SKM-1 treated with dmso at 0.1 percent for 144 hours (cell line): ENCODE measurements around the gene MEX3D.

Experiments used
- DNase-seq: peaks from one replicate; lab custom pipeline; 2025; ENCODE audit not compliant: unreplicated experiment; lab: John Stamatoyannopoulos, UW

The MEX3D gene

DNA sequence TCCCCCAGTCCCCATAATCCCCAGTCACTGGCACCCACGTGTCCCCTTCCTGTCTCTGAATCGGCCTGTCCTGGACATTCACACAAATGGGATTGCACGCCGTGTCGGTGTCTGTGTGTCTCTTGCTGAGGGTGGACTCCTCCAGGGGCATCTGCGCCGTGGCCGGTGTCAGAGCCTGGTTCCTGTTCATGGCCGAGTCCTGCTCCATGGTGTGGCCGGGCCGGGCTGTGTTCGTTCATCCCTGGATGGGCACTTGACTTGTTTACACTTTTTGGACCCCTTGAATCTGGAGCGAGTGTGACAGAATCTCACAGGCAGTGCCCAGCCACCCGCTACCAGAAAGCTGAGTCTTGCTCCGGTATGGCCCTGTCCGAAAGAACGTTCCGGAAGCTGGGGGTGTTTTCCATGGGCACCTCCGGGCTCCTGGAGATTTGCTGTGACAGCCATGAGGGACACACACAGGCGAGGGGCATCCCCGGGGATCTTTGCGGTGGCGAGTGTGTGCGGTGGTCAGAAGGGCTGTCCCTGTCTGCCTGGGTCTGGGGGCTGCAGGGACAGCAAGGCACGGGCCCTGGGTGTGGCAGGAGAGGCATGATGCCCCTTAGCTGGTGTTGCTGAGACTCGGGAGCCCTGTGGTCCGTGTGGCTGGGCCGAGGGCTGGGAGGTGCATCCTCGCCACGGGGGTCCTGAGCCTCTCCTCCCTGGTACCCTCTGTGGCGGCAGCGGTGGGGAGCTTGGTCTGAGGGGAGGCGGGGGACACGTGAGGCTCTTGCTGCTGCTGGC is 6.4 kb upstream of the MEX3D start:
- DNase-seq, result no peak

DNA sequence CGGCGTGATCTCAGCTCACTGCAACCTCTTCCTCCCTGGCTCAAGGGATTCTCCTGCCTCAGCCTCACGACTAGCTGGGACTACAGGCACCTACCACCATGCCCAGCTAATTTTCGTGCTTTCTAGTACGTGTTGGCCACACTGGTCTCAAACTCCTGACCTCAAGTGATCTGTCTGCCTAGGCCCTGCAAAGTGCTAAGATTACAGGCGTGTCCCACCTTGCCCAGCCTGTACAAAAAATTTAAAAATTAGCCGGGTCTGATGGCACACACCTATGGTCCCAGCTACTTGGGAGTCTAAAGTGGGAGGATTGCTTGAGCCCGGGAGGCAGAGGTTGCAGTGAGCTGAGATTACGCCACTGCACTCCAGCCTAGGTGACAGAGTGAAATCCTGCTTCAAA is 4.7 kb upstream of the MEX3D start:
- no peak for DNase-seq

DNA sequence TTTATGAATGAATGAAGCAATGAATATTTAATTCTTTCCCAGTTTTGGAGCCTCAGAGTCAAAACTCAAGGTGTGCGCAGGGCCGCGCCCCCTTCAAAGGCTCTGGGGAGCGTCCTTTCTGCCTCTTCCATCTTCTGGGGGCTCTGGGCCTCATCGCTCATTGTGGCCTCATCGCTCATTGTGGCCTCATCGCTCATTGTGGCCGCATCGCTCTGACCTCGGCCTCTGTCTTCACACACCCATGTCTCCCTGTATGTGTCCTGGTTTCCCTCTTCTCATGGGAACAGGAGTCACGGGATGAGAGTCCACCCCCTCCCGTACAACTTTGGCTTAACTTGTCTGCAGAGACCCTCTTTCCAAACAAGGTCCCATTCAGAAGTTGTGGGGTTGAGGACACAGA is 3.2 kb upstream of the MEX3D start:
- DNase-seq, result no peak

DNA sequence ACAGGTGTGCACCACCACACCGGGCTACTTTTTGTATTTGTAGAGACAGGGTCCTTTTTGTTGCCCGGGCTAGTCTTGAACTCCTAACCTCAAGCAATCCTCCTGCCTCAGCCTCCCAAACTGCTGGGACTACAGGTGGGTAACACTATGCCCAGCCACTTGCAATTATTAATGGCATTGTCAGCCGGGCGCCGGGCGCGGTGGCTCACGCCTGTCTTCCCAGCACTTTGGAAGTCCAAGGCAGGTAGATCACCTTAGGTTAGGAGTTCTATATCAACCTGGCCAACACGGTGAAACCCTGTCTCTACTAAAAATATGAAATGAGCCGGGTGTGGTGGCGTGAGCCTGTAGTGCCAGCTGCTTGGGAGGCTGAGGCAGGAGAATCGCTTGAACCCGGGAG is 2.7 kb upstream of the MEX3D start:
- no peak for DNase-seq

DNA sequence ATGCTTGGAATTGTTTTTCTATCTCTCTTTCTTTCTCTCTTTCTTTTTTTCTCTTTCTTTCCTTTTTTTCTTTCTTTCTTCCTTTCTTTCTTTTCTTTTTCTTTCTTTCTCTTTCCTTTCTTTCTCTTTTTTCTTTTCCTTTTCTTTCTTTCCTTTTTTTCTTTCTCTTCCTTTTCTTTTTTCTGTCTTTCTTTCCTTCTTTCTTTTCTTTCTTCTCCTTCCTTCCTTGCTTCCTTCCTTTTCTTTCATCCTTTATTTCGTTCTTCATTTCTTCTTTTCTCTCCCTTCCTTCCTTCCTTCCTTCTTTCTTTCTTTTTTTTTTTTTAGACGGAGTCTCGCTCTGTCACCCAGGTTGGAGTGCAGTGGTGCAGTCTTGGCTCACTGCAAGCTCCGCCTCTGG is 1.9 kb upstream of the MEX3D start:
- DNase-seq, result no peak

DNA sequence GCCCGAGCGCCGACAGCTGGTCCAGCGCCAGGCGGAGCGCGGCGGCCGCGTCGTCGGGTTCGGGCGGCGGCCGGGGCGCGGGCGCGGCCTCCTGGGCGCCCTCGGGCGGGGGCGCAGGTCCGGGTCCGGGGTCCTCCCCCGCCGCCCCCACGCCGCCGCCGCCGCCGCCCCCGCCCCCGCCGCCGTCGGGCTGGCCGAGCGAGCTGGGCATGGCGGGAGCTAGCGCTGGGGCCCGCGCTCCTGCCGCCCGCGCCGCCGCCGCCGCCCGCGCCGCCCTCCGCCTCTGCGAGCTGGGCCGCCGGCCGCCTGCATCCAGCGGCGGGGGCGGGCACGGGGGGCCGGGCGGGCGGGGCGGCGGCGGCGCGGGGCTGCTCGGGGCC is 287 bp downstream of the MEX3D start:
- no peak for DNase-seq

DNA sequence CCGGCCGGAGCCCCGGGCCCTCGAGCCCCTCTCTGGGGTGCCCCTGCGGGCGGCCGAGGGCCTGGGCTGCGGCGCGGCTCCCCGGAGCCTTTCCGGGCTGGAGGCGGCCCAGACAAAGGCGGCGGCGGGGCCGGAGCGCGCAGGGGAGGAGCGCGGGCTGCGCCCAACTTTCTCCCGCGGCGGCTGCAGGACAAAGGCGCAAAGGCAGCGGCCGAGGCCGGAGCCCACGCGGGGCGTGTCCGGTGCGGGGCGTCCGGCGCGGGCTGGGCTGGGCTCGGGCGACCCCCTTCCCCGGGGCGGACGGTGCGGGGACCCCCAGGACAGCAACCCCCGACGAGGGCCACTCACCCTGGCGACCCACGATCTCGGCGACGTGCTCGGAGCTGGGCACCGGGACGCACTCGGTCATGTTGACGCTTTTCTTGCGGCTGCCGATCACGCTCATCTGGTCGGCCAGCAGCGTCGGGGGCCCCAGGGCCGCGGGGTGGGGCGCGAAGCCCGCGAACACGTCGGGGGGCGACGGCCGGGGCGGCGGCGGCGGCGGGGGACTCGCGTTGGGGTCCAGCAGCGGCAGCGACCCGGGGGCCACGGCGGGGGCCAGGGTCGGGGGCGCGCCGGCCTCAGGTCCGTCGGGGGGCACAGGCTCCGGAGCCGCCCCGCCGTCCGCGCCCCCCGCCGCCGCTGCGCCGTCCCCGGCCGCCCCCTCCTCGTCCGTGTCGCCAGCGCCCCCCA is 843 bp downstream of the MEX3D start:
- no peak for DNase-seq

DNA sequence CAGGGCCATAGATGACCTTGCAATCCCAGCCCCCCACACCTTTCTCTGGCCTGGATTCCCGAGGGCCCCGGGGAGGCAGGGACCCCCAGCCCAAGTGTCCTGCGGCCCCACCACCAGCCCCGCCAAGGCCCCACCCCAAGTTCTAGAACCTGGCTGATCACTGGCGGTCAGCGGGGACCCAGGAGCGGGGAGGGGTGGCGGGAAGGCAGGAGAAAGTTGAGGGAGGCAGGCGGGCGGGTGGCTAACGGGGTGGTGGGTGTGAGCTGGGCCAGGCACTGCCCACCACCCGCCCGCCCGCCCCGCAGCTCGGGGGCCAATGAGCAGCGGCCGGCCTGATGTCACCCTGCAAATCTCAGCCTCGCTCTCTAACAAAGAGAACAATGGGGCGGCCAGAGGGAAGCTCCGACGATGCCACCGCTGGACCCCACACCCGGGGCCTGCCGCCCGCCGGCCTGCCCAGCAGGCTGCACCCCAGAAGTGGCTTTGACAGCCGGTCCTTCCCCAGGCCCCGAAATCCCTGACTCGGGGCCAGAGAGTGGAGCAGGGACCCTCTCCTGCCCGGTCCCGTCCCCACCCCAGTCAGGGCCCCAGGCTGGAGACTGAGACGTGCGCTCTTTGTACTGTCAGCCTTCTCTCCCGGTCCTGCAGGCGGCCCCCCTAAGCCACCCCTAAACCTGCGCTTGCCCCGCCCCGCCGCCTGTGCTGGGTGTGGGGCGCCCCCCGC is 1.6 kb downstream of the MEX3D start:
- DNase-seq, result no peak

DNA sequence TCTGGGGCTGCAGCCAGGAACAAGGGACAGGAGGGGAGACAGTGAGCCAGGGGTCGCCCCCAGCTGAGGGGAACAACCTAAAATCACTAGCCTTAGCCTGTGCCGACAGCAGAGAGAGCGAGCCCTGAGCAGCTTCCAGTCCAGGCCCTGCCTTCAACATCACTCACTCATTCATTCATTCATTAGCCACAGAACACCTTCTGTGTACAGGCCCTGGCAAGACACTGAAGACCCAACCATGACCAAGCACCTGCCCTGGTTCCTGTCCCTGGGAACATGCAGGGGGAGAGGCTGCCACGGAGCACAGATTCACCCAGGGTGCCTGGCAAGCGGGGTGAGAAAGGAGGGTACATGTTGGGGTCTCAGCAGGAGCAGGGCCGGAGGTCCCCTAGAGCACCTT is 4.9 kb downstream of the MEX3D start:
- DNase-seq, result no peak

DNA sequence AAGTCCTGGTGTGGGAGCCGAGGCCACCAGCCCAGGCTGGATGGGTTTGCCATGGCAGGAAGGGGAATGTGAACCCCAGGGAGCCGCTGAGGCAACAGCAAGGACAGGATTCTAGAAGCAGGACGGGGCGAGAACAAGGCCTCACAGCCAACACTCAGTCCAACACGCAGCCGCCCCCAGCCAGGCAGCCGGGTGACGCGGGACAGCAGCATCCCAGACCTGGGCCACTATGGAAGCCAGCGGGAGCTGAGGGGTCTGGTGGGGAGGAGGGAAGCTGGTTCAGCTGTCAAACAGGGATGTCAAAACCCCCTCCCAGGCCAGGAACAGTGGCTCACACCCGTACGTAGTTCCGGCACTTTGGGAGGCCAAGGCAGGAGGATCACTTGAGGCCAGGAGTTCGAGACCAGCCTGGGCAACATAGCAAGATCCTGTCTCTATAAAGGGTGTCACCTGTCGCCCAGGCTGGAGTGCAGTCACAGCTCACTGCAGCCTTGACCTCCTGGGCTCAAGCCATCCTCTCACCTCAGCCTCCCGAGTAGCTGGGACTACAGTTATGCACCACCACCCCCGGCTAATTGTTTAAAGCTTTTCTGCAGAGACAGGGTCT is 6.8 kb downstream of the MEX3D start:
- no peak for DNase-seq

DNA sequence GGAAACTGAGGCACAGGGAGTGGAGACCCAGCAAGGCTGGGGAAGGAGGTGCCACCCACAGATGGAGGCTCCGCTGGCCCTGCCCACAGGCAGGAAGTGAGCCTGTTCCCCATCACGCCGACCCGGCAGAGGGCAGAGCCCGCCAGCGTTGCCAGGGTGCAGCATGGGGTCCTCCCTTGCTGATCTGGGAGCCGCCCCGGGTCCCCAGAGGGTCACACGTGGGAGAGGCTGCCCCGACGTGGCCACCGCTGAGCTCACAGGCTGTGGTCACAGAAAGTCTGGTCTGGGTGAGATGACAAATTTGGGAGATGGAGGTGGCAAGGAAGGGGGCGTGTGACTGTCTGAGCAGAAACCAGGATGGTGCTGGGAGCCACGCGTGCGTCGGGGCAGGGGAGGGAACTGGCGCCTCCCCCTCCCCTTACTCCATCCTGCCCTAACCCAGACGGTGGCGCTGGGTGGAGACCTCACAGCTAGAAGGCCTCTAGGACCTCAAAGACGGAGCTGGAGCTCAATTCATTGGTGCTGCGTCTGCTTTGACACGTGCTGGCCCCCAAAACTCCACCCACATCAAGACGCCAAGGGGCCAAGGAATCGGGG is 7.7 kb downstream of the MEX3D start:
- DNase-seq, result no peak

DNA sequence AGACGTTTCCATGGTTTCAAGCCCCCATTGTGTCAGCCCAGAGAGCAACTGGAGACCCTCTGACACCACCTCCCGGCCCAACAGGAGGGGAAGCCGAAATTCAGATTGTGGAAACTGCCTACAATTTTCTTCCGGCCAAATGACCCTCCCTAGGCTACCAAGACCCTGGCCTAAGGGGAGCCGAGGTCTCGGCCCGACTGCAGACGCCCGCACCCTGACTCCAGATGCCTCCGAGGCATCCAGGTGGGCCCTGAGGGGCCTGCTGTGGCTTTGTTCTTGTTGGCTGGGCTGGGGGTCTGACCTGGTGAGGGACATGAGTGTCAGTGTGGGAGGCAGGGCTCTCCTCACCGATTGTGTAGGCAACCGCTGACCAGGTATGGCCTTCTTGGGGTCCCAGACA is 9.6 kb downstream of the MEX3D start:
- no peak for DNase-seq

DNA sequence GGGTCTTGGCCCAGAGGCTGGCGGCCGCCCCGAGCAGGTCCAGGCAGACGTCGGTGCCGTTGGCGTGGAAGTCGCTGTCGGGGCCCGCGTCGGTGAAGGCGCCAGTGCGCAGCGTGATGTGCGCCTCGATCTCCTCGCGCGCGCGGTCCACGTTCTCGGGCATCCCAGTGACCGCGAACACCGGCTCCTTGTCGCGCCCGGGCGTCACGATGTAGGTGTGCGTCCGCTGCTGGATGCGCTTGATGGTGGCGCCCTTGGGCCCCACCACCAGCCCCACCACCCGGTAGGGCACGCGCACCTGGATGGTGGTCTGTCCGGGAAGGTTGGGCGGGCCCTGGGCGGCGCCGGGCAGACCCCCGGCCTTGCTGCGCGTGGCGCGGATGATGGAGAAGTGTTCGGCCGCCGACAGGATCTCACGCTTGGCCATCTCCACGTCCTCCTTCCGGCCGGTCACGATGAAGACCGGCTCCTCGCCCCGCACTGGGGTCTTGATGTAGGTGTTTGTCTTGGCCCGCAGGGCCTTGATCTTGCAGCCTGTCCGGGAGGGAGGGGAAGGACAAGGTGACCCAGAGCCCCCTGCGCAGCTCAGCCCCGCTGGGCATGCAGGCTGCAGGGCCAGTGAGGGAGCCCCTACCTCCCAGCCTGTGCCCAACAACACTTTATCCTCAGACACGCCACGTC is 11.6 kb downstream of the MEX3D start:
- DNase-seq, result no peak

DNA sequence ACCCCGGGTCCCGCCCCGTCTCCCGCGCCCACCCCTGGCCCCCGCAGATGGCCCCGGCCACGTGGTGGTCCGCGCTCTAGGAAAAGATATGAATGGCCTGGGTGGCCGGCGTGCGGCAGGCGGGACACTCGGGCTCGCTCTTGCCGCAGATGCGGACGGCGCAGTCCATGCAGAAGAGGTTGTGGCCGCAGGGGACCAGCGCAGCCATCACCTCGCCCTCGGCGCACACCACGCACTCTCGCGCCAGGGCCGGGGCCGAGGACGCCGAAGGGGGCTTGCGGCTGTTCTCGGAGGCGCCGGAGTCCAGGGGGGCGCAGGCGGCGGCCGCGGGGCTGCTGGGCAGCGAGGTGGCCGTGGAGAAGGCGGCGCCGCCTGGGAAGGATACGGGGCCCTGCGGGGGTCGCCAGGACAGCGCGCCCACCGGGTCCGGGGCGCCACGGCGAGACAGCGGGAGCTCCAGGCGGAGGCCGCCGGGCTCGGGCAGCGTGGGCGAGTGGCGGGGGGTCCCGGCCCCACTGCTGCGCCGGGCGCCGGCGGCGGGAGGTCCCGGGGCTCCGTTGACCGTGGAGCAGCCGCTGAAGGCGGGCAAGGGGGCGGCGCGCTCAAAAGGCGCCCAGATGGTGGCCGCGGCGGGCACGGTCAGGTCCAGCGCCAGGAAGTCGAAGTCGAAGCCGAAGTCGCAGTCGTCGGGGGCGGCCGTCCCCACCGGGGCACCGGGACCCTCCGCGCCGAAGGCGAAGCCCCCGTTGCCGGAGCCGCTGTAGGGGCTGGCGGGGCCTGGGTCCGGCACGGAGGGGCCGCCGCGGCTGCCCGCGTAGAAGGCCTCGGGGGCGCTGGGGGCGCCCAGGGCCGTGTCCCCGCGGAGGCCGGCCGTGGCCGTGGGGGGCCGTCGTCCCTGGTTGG is 12.4 kb downstream of the MEX3D start:
- no peak for DNase-seq

DNA sequence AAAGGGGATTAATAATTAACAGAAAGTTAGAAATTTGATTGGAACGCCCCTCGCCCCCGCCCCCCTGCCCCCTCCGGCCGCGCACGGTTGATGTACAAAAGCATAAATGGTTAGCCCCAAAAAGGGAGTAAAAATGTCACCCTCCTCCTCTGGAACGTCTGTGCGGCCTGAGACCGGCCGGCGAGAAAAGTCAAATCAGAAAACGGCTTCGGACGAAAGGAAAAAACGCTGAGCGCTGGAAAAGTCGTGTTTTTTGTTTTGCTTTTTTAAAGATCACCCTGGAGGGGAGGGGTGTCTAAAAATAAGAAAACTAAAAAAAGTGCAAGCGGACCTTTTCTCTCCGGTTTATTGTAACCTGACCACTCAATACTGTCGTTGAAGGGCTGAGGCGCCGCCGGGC is 13.2 kb downstream of the MEX3D start:
- DNase-seq, result no peak

DNA sequence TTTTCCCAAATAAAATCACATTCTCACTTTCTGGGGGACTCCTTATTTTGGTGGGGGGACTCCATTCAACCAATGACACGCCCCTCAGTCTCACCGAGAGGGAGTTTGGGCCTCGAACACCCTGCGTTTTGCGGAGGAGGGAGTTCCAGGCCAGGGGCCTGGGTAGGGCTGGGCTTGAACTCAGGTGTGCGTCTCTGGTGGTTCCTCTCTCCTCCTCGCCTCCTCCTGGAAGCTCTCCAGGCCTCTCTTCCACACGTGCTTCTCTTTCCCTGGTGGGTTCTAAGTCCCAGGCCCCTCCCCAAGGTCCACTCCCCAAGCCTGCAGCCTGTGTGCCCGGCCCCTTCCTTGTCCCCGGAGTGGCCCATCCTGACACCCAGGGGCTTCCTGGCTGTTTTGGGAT is 14.7 kb downstream of the MEX3D start:
- DNase-seq, result no peak

DNA sequence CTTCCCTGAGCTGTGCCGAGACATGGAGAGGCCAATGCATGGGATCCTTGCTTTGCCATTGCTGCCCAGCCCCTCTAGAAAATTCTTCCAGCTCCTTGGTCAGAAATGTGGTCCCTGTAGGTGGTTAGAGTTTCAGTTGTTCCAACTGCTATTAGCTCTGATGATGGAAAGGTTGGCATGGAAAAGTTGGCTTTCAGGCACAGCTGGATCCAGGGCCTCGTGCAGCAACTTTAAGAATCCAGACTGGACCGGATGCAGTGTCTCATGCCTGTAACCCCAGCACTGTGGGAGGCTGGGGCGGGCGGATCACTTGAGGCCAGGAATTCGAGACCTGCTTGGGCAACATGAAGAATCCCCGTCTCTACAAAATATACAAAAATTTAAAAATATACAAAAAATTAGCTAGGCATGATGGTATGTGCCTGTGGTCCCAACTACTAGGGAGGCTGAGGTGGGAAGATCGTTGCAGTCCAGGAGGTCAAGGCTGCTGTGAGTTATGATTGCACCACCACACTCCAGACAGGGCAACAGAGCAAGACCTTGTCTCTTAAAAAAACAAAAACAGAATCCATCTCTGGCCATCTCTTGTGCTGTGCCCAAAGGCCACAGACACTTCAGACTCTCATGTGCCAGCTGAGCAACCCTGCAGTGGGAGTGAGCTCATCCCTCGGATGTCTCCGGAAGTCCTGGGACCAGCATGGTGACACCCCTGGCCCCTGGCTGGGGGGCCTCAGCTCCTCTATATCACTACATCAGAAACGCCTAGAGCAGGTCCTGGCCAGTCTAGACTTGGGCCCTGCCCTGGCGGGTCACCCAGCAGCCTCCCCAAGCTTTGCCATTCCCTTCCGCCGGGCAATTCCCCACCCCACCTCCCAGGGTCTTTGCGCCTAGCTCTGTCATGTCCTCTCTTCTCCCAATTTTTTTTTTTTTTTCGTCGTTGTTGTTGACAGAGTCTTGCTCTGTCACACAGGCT is 16.8 kb downstream of the MEX3D start:
- no peak for DNase-seq

DNA sequence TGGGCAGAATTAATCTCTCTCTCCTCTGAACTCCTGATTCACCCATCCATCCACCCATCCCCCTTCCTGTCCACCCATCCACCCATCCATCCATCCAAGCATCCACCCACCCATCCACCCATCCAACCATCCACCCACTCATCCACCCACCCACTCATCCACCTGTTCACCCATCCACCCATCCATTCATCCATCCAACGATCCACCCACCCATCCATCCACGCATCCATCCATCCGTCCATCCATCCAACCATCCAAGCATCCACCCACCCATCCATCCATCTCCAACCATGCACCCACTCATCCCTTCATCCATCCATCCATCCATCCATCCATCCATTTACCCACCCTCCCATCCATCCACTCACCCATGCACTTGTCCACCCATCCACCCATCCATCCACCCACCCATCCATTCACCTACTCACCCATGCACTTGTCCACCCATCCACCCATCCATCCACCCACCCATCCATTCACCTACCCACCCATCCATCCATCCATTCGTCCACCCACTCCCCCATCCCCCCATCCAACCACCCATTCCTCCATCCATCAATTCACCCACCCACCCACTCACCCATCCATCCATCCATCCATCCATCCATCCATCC is 18.7 kb downstream of the MEX3D start:
- no peak for DNase-seq
